Breast epithelium (tissue), 4 donors: ENCODE results near the gene STARD13. TPM values are rescaled to one million over a fixed set of nuclear protein-coding genes. Genes with fewer than 3 reads are reported as not detected.

Experiments used
- DNase-seq, 2 donors: peaks; one replicate each; pipeline ENCODE4 v3.0.0-alpha.2; 2019; ENCODE audit warnings: low spot score in 2 of 2
- H3K27ac ChIP-seq, 2 donors: fragments of 200-600 bp; sonication (generic) in 1 of 2; one replicate each; pipeline ENCODE4 v1.5.1; 2016 to 2019; ENCODE audit warnings: mild to moderate bottlenecking in 1 of 2
- H3K27me3 ChIP-seq, 2 donors: fragments of 200-600 bp; sonication (generic) in 1 of 2; one replicate each; pipeline versions ENCODE4 v1.5.1 to v1.6.0; 2017 to 2019; ENCODE audit warnings: control low read depth in 1 of 2, mild to moderate bottlenecking in 1 of 2
- H3K36me3 ChIP-seq: fragments of 200-600 bp; one replicate; pipeline ENCODE4 v1.5.1; 2019
- H3K4me1 ChIP-seq, 2 donors: fragments of 200-600 bp; sonication (generic); one replicate each; pipeline ENCODE4 v1.5.1; 2016 to 2019; ENCODE audit warnings: control low read depth in 1 of 2
- H3K4me3 ChIP-seq, 3 donors: fragments of 200-600 bp; sonication (generic); 1 replicate in 2 of 3; 2 replicates in 1 of 3; pipeline ENCODE4 v1.5.1; 2016 to 2019; ENCODE audit warnings: mild to moderate bottlenecking in 3 of 3, moderate library complexity in 2 of 3
- H3K9me3 ChIP-seq, 2 donors: fragments of 200-600 bp; sonication (generic) in 1 of 2; one replicate each; pipeline ENCODE4 v1.5.1; 2016 to 2019; ENCODE audit warnings: control low read depth in 1 of 2
- CTCF ChIP-seq, 3 donors: fragments of 450-650 bp; IDR thresholded peaks; one replicate each; pipeline ENCODE4 v1.5.1; 2016 to 2017; ENCODE audit warnings: antibody characterized with exemption in 3 of 3, mild to moderate bottlenecking in 3 of 3, moderate library complexity in 3 of 3
- POLR2A ChIP-seq: fragments of 450-650 bp; IDR thresholded peaks from one replicate; pipeline ENCODE4 v1.6.1; 2016; ENCODE audit warnings: antibody characterized with exemption, mild to moderate bottlenecking, moderate library complexity
- POLR2AphosphoS5 ChIP-seq, 3 donors: sonication (generic); formaldehyde crosslinking; IDR thresholded peaks; one replicate each; pipeline ENCODE4 v1.6.1; 2017; ENCODE audit warnings: antibody characterized with exemption in 3 of 3
- intact Hi-C: fragments of 100-400 bp; cut with DNase I; formaldehyde crosslinking; loops from one replicate; pipeline ENCODE4 v1.15.1; 2023; ENCODE audit warnings: low total_unique reads
- total RNA-seq, 3 donors: library from RNA; depleted of rRNA; stranded (reverse); fragments of >200 nt; gene quantifications; one replicate each; pipeline ENCODE4 v1.1.0, GENCODE V29; 2016

The STARD13 gene
- total RNA-seq, 3 donors from 2014 or later: 42.4 to 62.3 (median 58.7) TPM

- Histone ChIP-seq H3K27me3 (no peaks in the 10 kb centered on the region), H3K9me3 (no peaks in the 10 kb centered on the region), H3K27ac (no peak overlapping the region), H3K4me1 (peaks cover 5 to 9% of the 10 kb centered on the region in 2 donors), H3K36me3 (no peaks in the 10 kb centered on the region), H3K4me3 (no peak overlapping the region)
- DNase-seq: no peak
- TF ChIP-seq CTCF (IDR thresholded peaks at IDR 0.05): no peak
- no peak for TF ChIP-seq POLR2A
- TF ChIP-seq POLR2AphosphoS5 (IDR thresholded peaks at IDR 0.05): no peak
- intact Hi-C loops: no loop called here
These were observed 29.3 kb downstream of the STARD13 start for GRCh38 chr13:33256148-33256840.

GRCh38 chr13:33252135-33252534, 33.4 kb downstream of the STARD13 start:
- Histone ChIP-seq H3K4me1 (peaks cover 6 to 13% of the 10 kb centered on the region in 2 donors), H3K27me3 (no peaks in the 10 kb centered on the region), H3K36me3 (no peaks in the 10 kb centered on the region), H3K9me3 (no peaks in the 10 kb centered on the region), H3K4me3 (no peak overlapping the region), H3K27ac (peak overlapping the region in 1 of 2 donors; percentile 2)
- DNase-seq: no peak
- TF ChIP-seq CTCF (IDR thresholded peaks at IDR 0.05): no peak
- no peak for TF ChIP-seq POLR2A
- TF ChIP-seq POLR2AphosphoS5 (IDR thresholded peaks at IDR 0.05): no peak
- intact Hi-C loops: no loop called here

- peaks cover 6 to 13% of the 10 kb centered on the region in 2 donors for H3K4me1 ChIP-seq
These were observed 34.4 kb downstream of the STARD13 start for GRCh38 chr13:33251131-33251661.

DNA sequence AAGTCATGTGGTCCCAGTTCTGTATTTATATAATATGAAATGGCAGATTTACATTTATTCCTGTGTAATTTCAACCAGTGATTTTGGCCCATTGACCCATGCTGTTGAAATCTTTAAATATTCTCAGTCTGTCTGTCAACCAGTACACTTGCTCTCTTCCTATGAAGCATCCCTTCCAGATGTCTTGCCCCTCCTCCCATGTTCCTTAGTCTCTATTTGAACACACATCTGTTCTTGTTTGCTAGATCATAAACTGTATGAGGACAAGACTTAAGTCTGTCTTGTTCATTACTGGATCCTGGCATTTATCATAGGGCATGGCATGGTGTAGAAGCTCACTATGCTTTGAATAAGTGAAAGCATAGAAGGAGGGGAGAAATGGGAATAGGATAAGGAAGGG, 34.9 kb downstream of the STARD13 start:
- H3K4me1 ChIP-seq: peaks cover 6 to 13% of the 10 kb centered on the region in 2 donors
- intact Hi-C loops: no loop called here
- H3K27me3 ChIP-seq: no peaks in the 10 kb centered on the region
- no peaks in the 10 kb centered on the region for H3K36me3 ChIP-seq
- TF ChIP-seq POLR2A (no peak), POLR2AphosphoS5 (IDR thresholded peaks at IDR 0.05) (no peak), CTCF (IDR thresholded peaks at IDR 0.05) (no peak)
- DNase-seq: no peak
- H3K4me3 ChIP-seq: no peak overlapping the region
- no peaks in the 10 kb centered on the region for H3K9me3 ChIP-seq
- H3K27ac ChIP-seq: peak overlapping the region; percentile 7 to 59

More at GRCh38 chr13:33251131-33251661, 34.4 kb downstream of the STARD13 start:
- TF ChIP-seq POLR2AphosphoS5 (IDR thresholded peaks at IDR 0.05) (no peak), CTCF (IDR thresholded peaks at IDR 0.05) (no peak), POLR2A (no peak)
- intact Hi-C loops: no loop called here
- Histone ChIP-seq H3K36me3 (no peaks in the 10 kb centered on the region), H3K9me3 (no peaks in the 10 kb centered on the region), H3K27me3 (no peaks in the 10 kb centered on the region), H3K4me3 (no peak overlapping the region), H3K27ac (peak overlapping the region; percentile 7 to 59)
- DNase-seq: no peak

DNA sequence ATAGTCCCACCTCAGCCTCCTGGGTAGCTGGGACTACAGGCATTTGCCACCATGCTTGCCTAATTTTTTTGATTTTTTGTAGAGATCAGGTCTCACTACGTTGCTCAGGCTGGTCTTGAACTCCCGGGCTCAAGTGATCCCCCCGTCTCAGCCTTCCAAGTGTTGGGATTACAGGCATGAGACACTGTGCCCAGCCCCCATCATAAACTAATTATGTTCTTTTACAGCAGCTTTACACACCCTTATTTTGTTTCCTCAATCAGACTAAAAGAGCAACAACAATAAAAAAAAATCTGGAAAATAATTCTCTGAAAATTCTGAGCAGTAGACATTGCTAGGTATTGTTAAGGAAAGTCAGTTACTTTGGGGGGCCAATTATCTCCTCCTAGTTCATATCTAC, 35.7 kb downstream of the STARD13 start:
- no peaks in the 10 kb centered on the region for H3K9me3 ChIP-seq
- no peaks in the 10 kb centered on the region for H3K27me3 ChIP-seq
- H3K36me3 ChIP-seq: no peaks in the 10 kb centered on the region
- TF ChIP-seq CTCF (IDR thresholded peaks at IDR 0.05) (no peak), POLR2AphosphoS5 (IDR thresholded peaks at IDR 0.05) (no peak), POLR2A (no peak)
- DNase-seq: no peak
- H3K4me1 ChIP-seq: peaks cover 6 to 13% of the 10 kb centered on the region in 2 donors
- no peak overlapping the region for H3K4me3 ChIP-seq
- H3K27ac ChIP-seq: no peak overlapping the region
- intact Hi-C loops: no loop called here
